A673 (cell line): ENCODE measurements around the gene IMPDH2. TPM values are rescaled to one million over a fixed set of nuclear protein-coding genes. Genes with fewer than 3 reads are reported as not detected.

Experiments used
- BruUV-seq: library from RNA; stranded (reverse); fragments of 400-500 nt; replicated peaks from 2 replicates; lab custom pipeline; 2021; lab: Mats Ljungman, UMichigan
- CTCF ChIA-PET: fragments of 300-600 bp; sonication (Branson Sonifier 250); formaldehyde crosslinking; loops from one replicate; lab custom pipeline; 2022; ENCODE audit warnings: antibody characterized with exemption; lab: Charles Lee
- POLR2A ChIA-PET: fragments of 300-600 bp; sonication (Branson Sonifier 250); formaldehyde crosslinking; loops from one replicate; lab custom pipeline; 2022; ENCODE audit warnings: antibody characterized with exemption; ENCODE audit not compliant: low non-redundant PET; lab: Charles Lee
- DNase-seq: peaks from one replicate; pipeline ENCODE4 v3.0.0-alpha.2; 2015; ENCODE audit warnings: low spot score
- H3K27ac ChIP-seq: fragments of 200-600 bp; sonication (generic); 2 replicates; pipeline ENCODE4 v1.5.1; 2016; ENCODE audit warnings: mixed run types, low read depth, mild to moderate bottlenecking, mixed read lengths, antibody characterized with exemption, low read length; ENCODE audit not compliant: poor library complexity, severe bottlenecking
- H3K27me3 ChIP-seq: fragments of 200-600 bp; sonication (generic); replicated peaks from 2 replicates; pipeline ENCODE4 v1.6.1; 2017; ENCODE audit warnings: mixed run types, low read depth, mild to moderate bottlenecking, mixed read lengths, antibody characterized with exemption, low read length; ENCODE audit not compliant: insufficient read depth, poor library complexity
- H3K36me3 ChIP-seq: fragments of 200-600 bp; sonication (generic); 2 replicates; pipeline ENCODE4 v1.6.1; 2016; ENCODE audit warnings: mixed run types, mild to moderate bottlenecking, mixed read lengths, antibody characterized with exemption, low read length; ENCODE audit not compliant: insufficient read depth, poor library complexity, severe bottlenecking
- H3K4me1 ChIP-seq: fragments of 200-600 bp; sonication (generic); 2 replicates; pipeline ENCODE4 v1.6.1; 2017; ENCODE audit warnings: mixed run types, mild to moderate bottlenecking, mixed read lengths, antibody characterized with exemption, low read length; ENCODE audit not compliant: insufficient read depth, poor library complexity, severe bottlenecking
- H3K4me3 ChIP-seq: fragments of 200-600 bp; sonication (generic); 2 replicates; pipeline ENCODE4 v1.5.1; 2016; ENCODE audit warnings: low read depth, mixed run types, mild to moderate bottlenecking, mixed read lengths, low read length; ENCODE audit not compliant: poor library complexity, severe bottlenecking
- H3K9me3 ChIP-seq: fragments of 200-600 bp; sonication (generic); 2 replicates; pipeline ENCODE4 v1.6.1; 2016; ENCODE audit warnings: mixed run types, low read depth, mild to moderate bottlenecking, mixed read lengths, antibody characterized with exemption, low read length; ENCODE audit not compliant: poor library complexity, severe bottlenecking
- EZH2 ChIP-seq: fragments of 200-600 bp; sonication (generic); IDR thresholded peaks from 2 replicates; pipeline ENCODE4 v1.6.1; 2017; ENCODE audit warnings: borderline replicate concordance, low read depth, mild to moderate bottlenecking, mixed read lengths, antibody characterized with exemption, low read length; ENCODE audit not compliant: poor library complexity, severe bottlenecking
- intact Hi-C: fragments of 100-400 bp; cut with micrococcal nuclease; formaldehyde crosslinking; loops from one replicate; pipeline ENCODE4 v1.10.0; 2022; ENCODE audit not compliant: unreplicated experiment
- total RNA-seq: library from RNA; stranded (reverse); gene quantifications from 2 replicates; pipeline ENCODE4 v1.2.3, GENCODE V29; 2021
- TF ChIP-seq, protein P1 (sequence below): fragments of 300-800, 200-600 bp; sonication (generic); conservative IDR thresholded peaks from 2 replicates; pipeline ENCODE4 v1.5.1; 2017; ENCODE audit warnings: low read depth, mild to moderate bottlenecking, antibody characterized with exemption, low read length, moderate library complexity, mixed read lengths

Gene IMPDH2
- total RNA-seq, 1 experiment from 2014 or later = 190 TPM

DNA sequence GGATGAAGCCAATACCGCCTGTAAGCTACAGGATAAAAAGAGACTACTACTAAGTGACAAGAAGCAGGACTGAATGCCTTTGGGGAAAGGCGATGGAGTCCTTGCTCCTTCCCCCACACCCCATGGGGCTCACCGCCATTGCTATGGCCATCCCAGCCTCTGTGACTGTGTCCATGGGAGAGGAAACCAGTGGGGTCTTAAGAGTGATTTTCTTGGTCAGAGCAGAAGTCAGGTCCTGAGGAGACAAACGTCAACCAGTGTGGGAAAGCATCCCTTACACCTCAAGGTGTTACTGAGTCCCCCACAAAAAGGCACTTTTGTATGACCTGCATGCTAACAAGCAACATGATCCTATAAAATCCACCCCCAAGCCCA lies 913 bp downstream of the IMPDH2 start:
- Histone ChIP-seq H3K27me3 (no peaks in the 10 kb centered on the region), H3K4me1 (peaks cover 6% of the 10 kb centered on the region), H3K36me3 (peaks cover 38% of the 10 kb centered on the region), H3K9me3 (no peaks in the 10 kb centered on the region), H3K27ac (peak overlapping the region; percentile 88), H3K4me3 (peak overlapping the region; percentile 66)
- BruUV-seq = no TSS peak
- POLR2A ChIA-PET = interaction anchor here (0.5 kb wide), 1 partner anchor 264 kb away, joined by 3 read pairs; no protein-coding TSS in a partner anchor
- CTCF ChIA-PET = no interaction called here
- TF ChIP-seq EZH2 = no peak
- TF ChIP-seq, protein P1, sequence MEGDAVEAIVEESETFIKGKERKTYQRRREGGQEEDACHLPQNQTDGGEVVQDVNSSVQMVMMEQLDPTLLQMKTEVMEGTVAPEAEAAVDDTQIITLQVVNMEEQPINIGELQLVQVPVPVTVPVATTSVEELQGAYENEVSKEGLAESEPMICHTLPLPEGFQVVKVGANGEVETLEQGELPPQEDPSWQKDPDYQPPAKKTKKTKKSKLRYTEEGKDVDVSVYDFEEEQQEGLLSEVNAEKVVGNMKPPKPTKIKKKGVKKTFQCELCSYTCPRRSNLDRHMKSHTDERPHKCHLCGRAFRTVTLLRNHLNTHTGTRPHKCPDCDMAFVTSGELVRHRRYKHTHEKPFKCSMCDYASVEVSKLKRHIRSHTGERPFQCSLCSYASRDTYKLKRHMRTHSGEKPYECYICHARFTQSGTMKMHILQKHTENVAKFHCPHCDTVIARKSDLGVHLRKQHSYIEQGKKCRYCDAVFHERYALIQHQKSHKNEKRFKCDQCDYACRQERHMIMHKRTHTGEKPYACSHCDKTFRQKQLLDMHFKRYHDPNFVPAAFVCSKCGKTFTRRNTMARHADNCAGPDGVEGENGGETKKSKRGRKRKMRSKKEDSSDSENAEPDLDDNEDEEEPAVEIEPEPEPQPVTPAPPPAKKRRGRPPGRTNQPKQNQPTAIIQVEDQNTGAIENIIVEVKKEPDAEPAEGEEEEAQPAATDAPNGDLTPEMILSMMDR = no peak
- no peak for DNase-seq
- intact Hi-C loops = no loop called here

DNA sequence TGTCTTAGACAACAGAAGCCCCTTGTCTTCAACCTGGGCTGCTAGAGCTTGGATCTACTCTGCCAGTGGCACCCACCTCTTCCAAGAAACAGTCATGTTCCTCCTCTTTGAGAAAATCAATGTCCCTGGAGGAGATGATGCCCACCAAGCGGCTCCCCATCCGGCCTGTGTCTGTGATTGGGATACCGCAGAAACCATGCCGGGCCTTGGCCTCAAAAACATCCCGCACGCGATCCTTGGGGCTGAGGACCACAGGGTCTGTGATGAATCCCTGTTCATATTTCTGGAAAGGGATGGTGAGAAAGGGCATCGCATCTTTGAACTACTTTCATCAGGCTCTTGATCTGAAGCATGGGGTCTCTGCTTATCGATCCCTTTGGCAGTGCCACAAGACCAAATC lies 1.6 kb downstream of the IMPDH2 start:
- BruUV-seq = no TSS peak
- Histone ChIP-seq H3K4me3 (peak overlapping the region; percentile 66), H3K4me1 (peaks cover 6% of the 10 kb centered on the region), H3K36me3 (peaks cover 35% of the 10 kb centered on the region), H3K27me3 (no peaks in the 10 kb centered on the region), H3K27ac (no peak overlapping the region), H3K9me3 (no peaks in the 10 kb centered on the region)
- ChIA-PET POLR2A (no interaction called here), CTCF (no interaction called here)
- TF ChIP-seq, protein P1 = no peak
- TF ChIP-seq EZH2 = no peak
- intact Hi-C loops = no loop called here
- no peak for DNase-seq

DNA sequence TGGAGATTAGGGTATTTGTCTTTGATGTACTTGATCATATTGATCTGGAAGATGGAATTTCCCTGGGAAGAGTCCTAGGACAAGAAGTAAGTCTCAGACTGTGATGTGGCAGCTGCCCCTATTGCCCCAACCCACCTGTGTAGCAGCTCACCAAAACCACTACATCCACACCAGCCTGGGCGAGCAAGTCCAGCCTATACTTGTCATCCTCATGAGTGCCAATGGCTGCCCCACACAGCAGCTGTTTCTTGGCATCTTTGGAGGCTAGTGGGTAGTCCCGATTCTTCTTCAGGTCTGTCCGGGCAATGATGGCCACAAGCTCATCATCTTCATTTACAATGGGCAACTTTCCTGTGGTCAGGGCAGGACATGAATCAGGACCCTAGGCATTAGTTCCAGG lies 2.7 kb downstream of the IMPDH2 start:
- ChIA-PET CTCF (no interaction called here), POLR2A (no interaction called here)
- no TSS peak for BruUV-seq
- Histone ChIP-seq H3K4me3 (no peak overlapping the region), H3K36me3 (peaks cover 26% of the 10 kb centered on the region), H3K4me1 (peaks cover 6% of the 10 kb centered on the region), H3K27me3 (no peaks in the 10 kb centered on the region), H3K27ac (no peak overlapping the region), H3K9me3 (no peaks in the 10 kb centered on the region)
- intact Hi-C loops = no loop called here
- TF ChIP-seq, protein P1 = no peak
- TF ChIP-seq EZH2 = no peak
- DNase-seq = no peak
